ENCODE data around the gene STIP1.
A peak's percentile ranks its signal among the peaks of the same experiment; 100 is the strongest.

Gene STIP1

GRCh38 chr11:64170419-64170818 lies 15.6 kb upstream of the STIP1 start:
- H3K18ac ChIP-seq (ENCODE audit: low read depth in 1 of 2, low read length in 2 of 2), result no peak overlapping the region
- H3K27me3 ChIP-seq (ENCODE audit: control insufficient read depth in 1 of 2, insufficient read depth in 1 of 2, low read length in 2 of 2), result no peaks in the 10 kb centered on the region
- no peak overlapping the region for H2AFZ ChIP-seq (ENCODE audit: low read depth, low read length)
- no peak overlapping the region for H3K27ac ChIP-seq (ENCODE audit: low read length, poor library complexity, severe bottlenecking)
- H3K9me3 ChIP-seq (ENCODE audit: control insufficient read depth, low read length), result peaks cover 13% of the 10 kb centered on the region
- no peak overlapping the region for H2AK5ac ChIP-seq (ENCODE audit: low read length, severe bottlenecking)
- no peak overlapping the region for H3K14ac ChIP-seq (ENCODE audit: low read length in 2 of 2)
- no peak overlapping the region for H3K23ac ChIP-seq (ENCODE audit: low read length in 2 of 2)
- no peak overlapping the region for H3K4me2 ChIP-seq (ENCODE audit: low read length, poor library complexity, severe bottlenecking)
- peaks cover 6% of the 10 kb centered on the region for H3K4me1 ChIP-seq (ENCODE audit: control insufficient read depth, insufficient read depth, low read depth, low read length)
- WGBS, result 93% methylated on average over 3 of the region's 4 CpGs
- H2BK120ac ChIP-seq (ENCODE audit: low read depth, low read length), result no peak overlapping the region
- H3K4ac ChIP-seq (ENCODE audit: low read depth in 1 of 2, low read length in 2 of 2), result no peak overlapping the region
- H2BK5ac ChIP-seq (ENCODE audit: low read depth, low read length, poor library complexity, severe bottlenecking), result no peak overlapping the region
- no peak overlapping the region for H4K8ac ChIP-seq (ENCODE audit: low read length)
- no peak for DNase-seq
- no peak overlapping the region for H2BK15ac ChIP-seq (ENCODE audit: low read depth, poor library complexity, severe bottlenecking)
- H2BK12ac ChIP-seq (ENCODE audit: low read length in 2 of 2), result no peak overlapping the region
- no peak overlapping the region for H3K9ac ChIP-seq (ENCODE audit: low read length)
- H3K79me1 ChIP-seq (replicated peaks; ENCODE audit: low read length, poor library complexity, severe bottlenecking), result peaks cover 1% of the 10 kb centered on the region
- H3K36me3 ChIP-seq (ENCODE audit: control insufficient read depth in 1 of 2, insufficient read depth in 2 of 2, low read depth in 1 of 2, low read length in 2 of 2), result no peaks in the 10 kb centered on the region
- no peak overlapping the region for H4K91ac ChIP-seq (ENCODE audit: low read length)
- no peak overlapping the region for H3K4me3 ChIP-seq (ENCODE audit: insufficient read depth in 1 of 2, low read depth in 1 of 2, low read length in 2 of 2)

GRCh38 chr11:64173616-64174355 lies 12.2 kb upstream of the STIP1 start:
- H3K4me1 ChIP-seq (ENCODE audit: control insufficient read depth, insufficient read depth, low read depth, low read length), result no peaks in the 10 kb centered on the region
- no peak overlapping the region for H3K18ac ChIP-seq (ENCODE audit: low read depth in 1 of 2, low read length in 2 of 2)
- no peak overlapping the region for H2AK5ac ChIP-seq (ENCODE audit: low read length, severe bottlenecking)
- H3K4me2 ChIP-seq (ENCODE audit: low read length, poor library complexity, severe bottlenecking), result no peak overlapping the region
- H3K9me3 ChIP-seq (ENCODE audit: control insufficient read depth, low read length), result peaks cover 13% of the 10 kb centered on the region
- no peak overlapping the region for H2BK5ac ChIP-seq (ENCODE audit: low read depth, low read length, poor library complexity, severe bottlenecking)
- H3K27me3 ChIP-seq (ENCODE audit: control insufficient read depth in 1 of 2, insufficient read depth in 1 of 2, low read length in 2 of 2), result no peaks in the 10 kb centered on the region
- H3K36me3 ChIP-seq (ENCODE audit: control insufficient read depth in 1 of 2, insufficient read depth in 2 of 2, low read depth in 1 of 2, low read length in 2 of 2), result peaks cover 0 to 5% of the 10 kb centered on the region in 2 experiments
- H2BK120ac ChIP-seq (ENCODE audit: low read depth, low read length), result no peak overlapping the region
- no peak overlapping the region for H3K27ac ChIP-seq (ENCODE audit: low read length, poor library complexity, severe bottlenecking)
- H3K23ac ChIP-seq (ENCODE audit: low read length in 2 of 2), result no peak overlapping the region
- H3K79me1 ChIP-seq (replicated peaks; ENCODE audit: low read length, poor library complexity, severe bottlenecking), result no peaks in the 10 kb centered on the region
- peak; percentile 36 for DNase-seq
- WGBS, result 92% methylated on average over 4 of the region's 4 CpGs
- no peak overlapping the region for H3K14ac ChIP-seq (ENCODE audit: low read length in 2 of 2)
- peak overlapping the region in 1 of 2 experiments; percentile 63 for H2BK12ac ChIP-seq (ENCODE audit: low read length in 2 of 2)
- no peak overlapping the region for H4K91ac ChIP-seq (ENCODE audit: low read length)
- no peak overlapping the region for H4K8ac ChIP-seq (ENCODE audit: low read length)
- H3K9ac ChIP-seq (ENCODE audit: low read length), result no peak overlapping the region
- H2AFZ ChIP-seq (ENCODE audit: low read depth, low read length), result peak overlapping the region; percentile 4
- no peak overlapping the region for H3K4ac ChIP-seq (ENCODE audit: low read depth in 1 of 2, low read length in 2 of 2)
- no peak overlapping the region for H2BK15ac ChIP-seq (ENCODE audit: low read depth, poor library complexity, severe bottlenecking)
- H3K4me3 ChIP-seq (ENCODE audit: insufficient read depth in 1 of 2, low read depth in 1 of 2, low read length in 2 of 2), result no peak overlapping the region

- no peak overlapping the region for H3K4me2 ChIP-seq (ENCODE audit: low read length, poor library complexity, severe bottlenecking)
- no peaks in the 10 kb centered on the region for H3K27me3 ChIP-seq (ENCODE audit: control insufficient read depth in 1 of 2, insufficient read depth in 1 of 2, low read length in 2 of 2)
- no peak overlapping the region for H3K4ac ChIP-seq (ENCODE audit: low read depth in 1 of 2, low read length in 2 of 2)
These were observed 9.2 kb upstream of the STIP1 start for GRCh38 chr11:64176751-64177150.

GRCh38 chr11:64178203-64178602 lies 7.8 kb upstream of the STIP1 start:
- Histone ChIP-seq H3K4me2 (ENCODE audit: low read length, poor library complexity, severe bottlenecking) (no peak overlapping the region), H2BK5ac (ENCODE audit: low read depth, low read length, poor library complexity, severe bottlenecking) (no peak overlapping the region), H3K14ac (ENCODE audit: low read length in 2 of 2) (no peak overlapping the region), H4K8ac (ENCODE audit: low read length) (no peak overlapping the region), H3K79me1 (replicated peaks; ENCODE audit: low read length, poor library complexity, severe bottlenecking) (peaks cover 7% of the 10 kb centered on the region), H3K4me3 (ENCODE audit: insufficient read depth in 1 of 2, low read depth in 1 of 2, low read length in 2 of 2) (no peak overlapping the region), H3K9me3 (ENCODE audit: control insufficient read depth, low read length) (peaks cover 13% of the 10 kb centered on the region), H3K36me3 (ENCODE audit: control insufficient read depth in 1 of 2, insufficient read depth in 2 of 2, low read depth in 1 of 2, low read length in 2 of 2) (peaks cover 0 to 10% of the 10 kb centered on the region in 2 experiments), H2AFZ (ENCODE audit: low read depth, low read length) (no peak overlapping the region), H3K27me3 (ENCODE audit: control insufficient read depth in 1 of 2, insufficient read depth in 1 of 2, low read length in 2 of 2) (no peaks in the 10 kb centered on the region), H2BK120ac (ENCODE audit: low read depth, low read length) (no peak overlapping the region), H4K91ac (ENCODE audit: low read length) (no peak overlapping the region), H2BK12ac (ENCODE audit: low read length in 2 of 2) (no peak overlapping the region), H2AK5ac (ENCODE audit: low read length, severe bottlenecking) (no peak overlapping the region), H3K27ac (ENCODE audit: low read length, poor library complexity, severe bottlenecking) (no peak overlapping the region), H3K23ac (ENCODE audit: low read length in 2 of 2) (no peak overlapping the region), H3K9ac (ENCODE audit: low read length) (no peak overlapping the region), H3K18ac (ENCODE audit: low read depth in 1 of 2, low read length in 2 of 2) (no peak overlapping the region), H3K4ac (ENCODE audit: low read depth in 1 of 2, low read length in 2 of 2) (no peak overlapping the region), H2BK15ac (ENCODE audit: low read depth, poor library complexity, severe bottlenecking) (no peak overlapping the region), H3K4me1 (ENCODE audit: control insufficient read depth, insufficient read depth, low read depth, low read length) (peaks cover 4% of the 10 kb centered on the region)
- 100% methylated on average over 1 of the region's 1 CpG for WGBS
- DNase-seq, result no peak

More at GRCh38 chr11:64176751-64177150, 9.2 kb upstream of the STIP1 start:
- Histone ChIP-seq H2AFZ (ENCODE audit: low read depth, low read length) (no peak overlapping the region), H3K18ac (ENCODE audit: low read depth in 1 of 2, low read length in 2 of 2) (no peak overlapping the region), H4K8ac (ENCODE audit: low read length) (no peak overlapping the region), H3K4me1 (ENCODE audit: control insufficient read depth, insufficient read depth, low read depth, low read length) (peaks cover 4% of the 10 kb centered on the region), H2BK12ac (ENCODE audit: low read length in 2 of 2) (no peak overlapping the region), H4K91ac (ENCODE audit: low read length) (no peak overlapping the region), H2BK5ac (ENCODE audit: low read depth, low read length, poor library complexity, severe bottlenecking) (no peak overlapping the region), H3K9ac (ENCODE audit: low read length) (no peak overlapping the region), H3K14ac (ENCODE audit: low read length in 2 of 2) (no peak overlapping the region), H3K4me3 (ENCODE audit: insufficient read depth in 1 of 2, low read depth in 1 of 2, low read length in 2 of 2) (no peak overlapping the region), H2BK15ac (ENCODE audit: low read depth, poor library complexity, severe bottlenecking) (no peak overlapping the region), H3K9me3 (ENCODE audit: control insufficient read depth, low read length) (peaks cover 13% of the 10 kb centered on the region), H3K27ac (ENCODE audit: low read length, poor library complexity, severe bottlenecking) (no peak overlapping the region), H3K23ac (ENCODE audit: low read length in 2 of 2) (no peak overlapping the region), H2AK5ac (ENCODE audit: low read length, severe bottlenecking) (no peak overlapping the region), H3K79me1 (replicated peaks; ENCODE audit: low read length, poor library complexity, severe bottlenecking) (peaks cover 7% of the 10 kb centered on the region), H3K36me3 (ENCODE audit: control insufficient read depth in 1 of 2, insufficient read depth in 2 of 2, low read depth in 1 of 2, low read length in 2 of 2) (peaks cover 0 to 10% of the 10 kb centered on the region in 2 experiments), H2BK120ac (ENCODE audit: low read depth, low read length) (no peak overlapping the region)
- 86% methylated on average over 7 of the region's 8 CpGs for WGBS
- DNase-seq, result no peak

All from mesenchymal stem cell (in vitro differentiated cells and primary cell).